ENCODE results near the gene SLC26A1.

SLC26A1 gene

DNA sequence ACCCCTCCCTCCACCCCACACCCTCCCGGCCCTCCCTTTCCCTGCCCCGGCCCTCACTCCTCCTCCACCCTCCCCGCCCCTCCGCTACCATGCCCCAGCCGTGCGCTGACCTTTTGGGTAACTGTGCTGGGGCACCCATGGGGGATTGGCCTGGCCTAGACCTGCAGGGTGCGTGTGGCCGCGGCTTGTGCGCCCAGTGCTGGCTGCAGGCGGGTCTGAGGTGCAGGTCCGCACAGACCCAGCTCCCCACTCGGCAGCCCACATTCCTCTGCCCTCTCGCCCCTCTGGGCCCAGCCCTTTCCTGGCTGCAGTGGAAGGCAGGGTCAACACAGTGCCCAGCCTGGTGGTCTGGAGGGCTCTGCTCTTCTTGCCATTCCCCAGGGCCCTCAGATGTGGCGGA, 42.9 kb upstream of the SLC26A1 start:
- TF ChIP-seq FOXP2 (optimal IDR thresholded peaks at IDR 0.05; ENCODE audit: borderline replicate concordance, extremely low read depth, extremely low read length, insufficient read depth) (no peak), SIN3A (IDR thresholded peaks at IDR 0.05; ENCODE audit: borderline replicate concordance, insufficient read depth, low read length) (no peak), POLR2AphosphoS5 (IDR thresholded peaks at IDR 0.05; ENCODE audit: low read depth, low read length) (no peak), TAF1 (IDR thresholded peaks at IDR 0.05; ENCODE audit: borderline replicate concordance, insufficient read depth, low read length) (no peak)
- TF ChIP-seq, protein P1, sequence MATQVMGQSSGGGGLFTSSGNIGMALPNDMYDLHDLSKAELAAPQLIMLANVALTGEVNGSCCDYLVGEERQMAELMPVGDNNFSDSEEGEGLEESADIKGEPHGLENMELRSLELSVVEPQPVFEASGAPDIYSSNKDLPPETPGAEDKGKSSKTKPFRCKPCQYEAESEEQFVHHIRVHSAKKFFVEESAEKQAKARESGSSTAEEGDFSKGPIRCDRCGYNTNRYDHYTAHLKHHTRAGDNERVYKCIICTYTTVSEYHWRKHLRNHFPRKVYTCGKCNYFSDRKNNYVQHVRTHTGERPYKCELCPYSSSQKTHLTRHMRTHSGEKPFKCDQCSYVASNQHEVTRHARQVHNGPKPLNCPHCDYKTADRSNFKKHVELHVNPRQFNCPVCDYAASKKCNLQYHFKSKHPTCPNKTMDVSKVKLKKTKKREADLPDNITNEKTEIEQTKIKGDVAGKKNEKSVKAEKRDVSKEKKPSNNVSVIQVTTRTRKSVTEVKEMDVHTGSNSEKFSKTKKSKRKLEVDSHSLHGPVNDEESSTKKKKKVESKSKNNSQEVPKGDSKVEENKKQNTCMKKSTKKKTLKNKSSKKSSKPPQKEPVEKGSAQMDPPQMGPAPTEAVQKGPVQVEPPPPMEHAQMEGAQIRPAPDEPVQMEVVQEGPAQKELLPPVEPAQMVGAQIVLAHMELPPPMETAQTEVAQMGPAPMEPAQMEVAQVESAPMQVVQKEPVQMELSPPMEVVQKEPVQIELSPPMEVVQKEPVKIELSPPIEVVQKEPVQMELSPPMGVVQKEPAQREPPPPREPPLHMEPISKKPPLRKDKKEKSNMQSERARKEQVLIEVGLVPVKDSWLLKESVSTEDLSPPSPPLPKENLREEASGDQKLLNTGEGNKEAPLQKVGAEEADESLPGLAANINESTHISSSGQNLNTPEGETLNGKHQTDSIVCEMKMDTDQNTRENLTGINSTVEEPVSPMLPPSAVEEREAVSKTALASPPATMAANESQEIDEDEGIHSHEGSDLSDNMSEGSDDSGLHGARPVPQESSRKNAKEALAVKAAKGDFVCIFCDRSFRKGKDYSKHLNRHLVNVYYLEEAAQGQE (IDR thresholded peaks at IDR 0.05; ENCODE audit: insufficient read depth in 1 of 2, low read depth in 2 of 2, low read length in 2 of 2) = no peak

DNA sequence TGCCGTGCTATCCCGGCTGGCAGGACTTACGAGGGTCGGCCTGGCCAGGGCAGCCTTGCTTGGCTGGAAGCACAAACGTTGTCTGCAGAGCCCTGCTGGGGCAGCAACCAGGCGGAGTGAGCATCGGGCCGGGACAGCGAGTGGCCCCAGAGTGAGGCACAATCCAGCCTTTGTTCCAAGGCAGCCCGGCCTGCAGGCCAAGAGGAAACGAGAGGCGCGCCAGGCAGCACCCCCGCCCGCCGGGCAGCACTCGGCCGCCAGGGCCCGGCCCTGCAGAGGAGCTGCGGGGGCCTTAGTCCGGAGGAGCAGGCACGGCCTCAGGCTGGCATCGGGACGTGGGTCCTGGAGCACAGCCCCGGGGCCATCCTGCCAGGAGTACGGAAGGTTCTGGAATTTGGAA, 42.3 kb upstream of the SLC26A1 start:
- TF ChIP-seq SIN3A (IDR thresholded peaks at IDR 0.05; ENCODE audit: borderline replicate concordance, insufficient read depth, low read length) = no peak
- TF ChIP-seq, protein P1 (IDR thresholded peaks at IDR 0.05; ENCODE audit: insufficient read depth in 1 of 2, low read depth in 2 of 2, low read length in 2 of 2) = no peak
- no peak for TF ChIP-seq POLR2AphosphoS5 (IDR thresholded peaks at IDR 0.05; ENCODE audit: low read depth, low read length)

DNA sequence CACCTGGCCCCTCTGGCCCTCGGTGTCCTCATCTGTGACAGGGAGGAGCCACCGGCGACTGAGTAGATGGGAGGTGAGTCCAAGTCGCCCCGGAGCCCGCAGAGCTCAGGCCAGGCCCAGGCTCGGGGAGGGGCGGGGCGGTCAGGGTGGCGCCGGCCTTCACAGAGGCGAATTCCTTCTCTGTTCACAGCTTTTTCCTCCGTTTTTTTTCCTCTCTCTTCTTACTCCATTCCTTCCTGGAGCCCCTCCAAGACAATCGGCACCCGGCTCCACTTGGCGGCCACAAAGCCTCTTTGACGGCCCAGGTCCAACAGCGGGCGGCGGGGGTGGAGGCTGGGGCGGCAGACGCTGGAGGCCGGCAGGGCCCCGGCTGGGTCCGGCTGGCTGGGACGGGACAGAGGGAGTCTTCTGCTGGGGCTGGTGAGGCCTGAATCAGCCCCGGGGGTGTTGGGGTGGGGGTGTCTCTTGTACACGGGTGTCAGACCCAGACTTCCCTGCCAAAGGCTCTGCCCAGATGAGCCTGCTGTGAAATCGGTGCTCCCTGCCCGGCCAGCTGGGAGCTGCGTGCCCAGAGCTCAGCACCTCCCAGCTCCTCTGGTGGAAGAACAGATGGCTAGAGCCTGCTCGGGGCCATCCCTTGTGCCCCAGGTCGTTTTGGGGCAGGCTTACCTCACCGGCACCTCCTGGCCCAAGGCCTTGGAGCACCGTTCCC, 40.8 kb upstream of the SLC26A1 start:
- TF ChIP-seq FOXP2 (optimal IDR thresholded peaks at IDR 0.05; ENCODE audit: borderline replicate concordance, extremely low read depth, extremely low read length, insufficient read depth) = no peak
- TF ChIP-seq, protein P1 (IDR thresholded peaks at IDR 0.05; ENCODE audit: insufficient read depth in 1 of 2, low read depth in 2 of 2, low read length in 2 of 2) = no peak
- no peak for TF ChIP-seq POLR2AphosphoS5 (IDR thresholded peaks at IDR 0.05; ENCODE audit: low read depth, low read length)
- no peak for TF ChIP-seq SIN3A (IDR thresholded peaks at IDR 0.05; ENCODE audit: borderline replicate concordance, insufficient read depth, low read length)
- TF ChIP-seq TAF1 (IDR thresholded peaks at IDR 0.05; ENCODE audit: borderline replicate concordance, insufficient read depth, low read length) = no peak

DNA sequence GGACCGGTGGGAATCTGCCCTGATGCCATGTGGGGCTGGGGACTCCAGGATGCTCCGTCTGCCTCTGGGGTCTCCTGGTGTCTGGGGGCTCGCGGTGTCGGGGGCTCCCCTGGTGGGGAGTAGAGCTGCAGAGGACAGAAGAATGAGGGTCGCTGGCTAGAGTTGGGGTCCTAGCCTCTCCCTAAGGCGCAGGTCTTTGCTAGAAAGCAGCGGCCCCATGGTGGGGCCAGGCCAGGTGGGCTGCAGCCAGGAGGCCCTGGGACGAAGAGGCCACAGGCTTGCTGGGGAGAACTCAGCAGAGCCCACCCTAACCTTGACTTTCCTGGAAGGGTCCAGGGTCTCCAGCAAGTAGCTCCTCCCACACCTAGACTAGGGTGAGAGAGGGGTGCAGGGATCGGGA, 39.7 kb upstream of the SLC26A1 start:
- TF ChIP-seq SIN3A (IDR thresholded peaks at IDR 0.05; ENCODE audit: borderline replicate concordance, insufficient read depth, low read length) (no peak), FOXP2 (optimal IDR thresholded peaks at IDR 0.05; ENCODE audit: borderline replicate concordance, extremely low read depth, extremely low read length, insufficient read depth) (no peak), POLR2AphosphoS5 (IDR thresholded peaks at IDR 0.05; ENCODE audit: low read depth, low read length) (no peak), TAF1 (IDR thresholded peaks at IDR 0.05; ENCODE audit: borderline replicate concordance, insufficient read depth, low read length) (no peak)
- TF ChIP-seq, protein P1 (IDR thresholded peaks at IDR 0.05; ENCODE audit: insufficient read depth in 1 of 2, low read depth in 2 of 2, low read length in 2 of 2) = no peak

Measured in PFSK-1 (cell line).